ENCODE measurements around the gene ZC3H12C.
"Not testable (repeated sequence)": the region's sequence is repeated elsewhere in the genome, so short reads cannot be mapped to it uniquely, and the experiment has no call there.

The ZC3H12C gene

GRCh38 chr11:110185121-110185591 lies 92.0 kb downstream of the ZC3H12C start:
- DNase-seq (ENCODE audit: low spot score): no peak

DNA sequence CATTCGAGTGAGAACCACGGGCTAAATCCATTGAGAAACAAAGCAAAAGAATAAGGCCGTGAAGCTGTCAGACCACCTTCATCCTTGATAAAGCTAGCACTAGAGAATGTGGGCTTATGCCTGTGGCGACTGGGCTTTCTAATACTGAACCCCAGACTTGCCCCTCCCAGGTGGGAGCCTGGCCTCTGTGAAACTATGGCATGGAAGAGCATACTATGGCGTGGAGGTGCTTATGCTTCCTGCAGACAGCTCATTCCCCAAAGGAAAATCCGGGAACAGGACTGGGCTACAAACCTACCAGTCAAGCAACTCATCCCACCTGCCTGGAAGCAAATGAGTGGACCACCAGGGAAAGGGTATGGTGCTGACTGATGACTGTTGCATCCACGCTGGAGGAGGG lies 92.4 kb downstream of the ZC3H12C start:
- DNase-seq (ENCODE audit: low spot score): no peak

DNA sequence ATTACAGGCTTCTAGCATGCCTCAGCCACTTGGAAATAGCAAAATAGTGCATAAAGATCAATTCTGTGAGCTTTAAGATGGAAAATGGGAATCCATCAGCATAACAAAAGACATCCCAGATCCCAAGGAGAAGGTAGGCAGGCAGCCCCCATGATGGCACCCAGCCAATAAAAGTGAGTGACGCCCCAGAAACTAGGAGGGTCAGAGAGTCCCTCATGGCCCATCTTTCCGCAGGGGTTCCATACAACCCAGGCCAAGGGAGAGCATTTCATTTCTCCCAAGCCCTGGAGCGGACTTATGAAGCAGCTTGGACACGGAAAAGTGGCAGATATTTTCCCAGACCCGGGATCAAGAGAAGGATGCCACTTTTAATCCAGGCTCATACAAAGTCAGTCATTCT lies 93.3 kb downstream of the ZC3H12C start:
- DNase-seq (ENCODE audit: low spot score): no peak

GRCh38 chr11:110186867-110187266 lies 93.7 kb downstream of the ZC3H12C start:
- no peak for DNase-seq (ENCODE audit: low spot score)

GRCh38 chr11:110187731-110188130 lies 94.5 kb downstream of the ZC3H12C start:
- no peak for DNase-seq (ENCODE audit: low spot score)

DNA sequence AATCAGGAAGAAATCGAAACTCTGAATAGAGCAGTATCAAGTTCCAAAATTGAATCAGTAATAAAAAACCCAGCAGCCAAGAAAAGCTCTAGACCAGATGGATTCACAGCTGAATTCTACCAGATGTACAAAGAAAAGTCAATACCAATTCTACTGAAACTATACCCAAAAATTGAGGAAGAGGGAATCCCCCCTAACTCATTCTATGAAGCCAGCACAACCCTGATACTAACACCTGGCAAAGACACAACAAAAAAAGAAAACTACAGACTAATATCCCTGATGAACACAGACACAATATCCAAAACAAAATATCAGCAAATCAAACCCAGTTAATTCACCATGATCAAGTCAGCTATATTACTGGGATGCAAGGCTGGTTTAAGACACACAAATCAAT lies 97.7 kb downstream of the ZC3H12C start:
- DNase-seq (ENCODE audit: low spot score): no peak

GRCh38 chr11:110192604-110193282 lies 99.6 kb downstream of the ZC3H12C start:
- DNase-seq (ENCODE audit: low spot score): not testable (repeated sequence)

DNA sequence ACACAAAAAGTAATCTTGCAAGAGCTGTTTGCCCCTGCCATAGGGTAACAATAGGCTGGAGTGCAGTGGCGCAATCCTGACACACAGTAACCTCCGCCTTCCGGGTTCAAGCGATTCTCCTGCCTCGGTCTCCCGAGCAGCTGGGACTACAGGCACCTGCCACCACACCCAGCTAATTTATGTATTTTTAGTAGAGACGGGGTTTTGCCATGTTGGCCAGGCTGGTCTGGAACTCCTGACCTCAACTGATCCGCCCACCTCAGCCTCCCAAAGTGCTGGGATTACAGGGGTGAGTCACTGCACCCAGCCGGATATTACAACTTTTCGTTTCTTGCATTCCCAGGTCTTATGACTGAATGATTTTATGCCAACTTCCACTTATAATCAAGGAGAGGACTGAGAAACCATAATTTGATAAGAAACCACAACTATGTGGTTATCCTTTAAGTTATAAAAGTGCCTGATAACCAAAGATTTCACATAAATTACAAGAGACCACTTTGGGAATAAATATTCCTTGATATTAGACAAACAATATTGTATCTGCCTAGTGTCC lies 101.1 kb downstream of the ZC3H12C start:
- peak; percentile 82 for DNase-seq (ENCODE audit: low spot score)

GRCh38 chr11:110196241-110196754 lies 103.1 kb downstream of the ZC3H12C start:
- peak; percentile 28 for DNase-seq (ENCODE audit: low spot score)

DNA sequence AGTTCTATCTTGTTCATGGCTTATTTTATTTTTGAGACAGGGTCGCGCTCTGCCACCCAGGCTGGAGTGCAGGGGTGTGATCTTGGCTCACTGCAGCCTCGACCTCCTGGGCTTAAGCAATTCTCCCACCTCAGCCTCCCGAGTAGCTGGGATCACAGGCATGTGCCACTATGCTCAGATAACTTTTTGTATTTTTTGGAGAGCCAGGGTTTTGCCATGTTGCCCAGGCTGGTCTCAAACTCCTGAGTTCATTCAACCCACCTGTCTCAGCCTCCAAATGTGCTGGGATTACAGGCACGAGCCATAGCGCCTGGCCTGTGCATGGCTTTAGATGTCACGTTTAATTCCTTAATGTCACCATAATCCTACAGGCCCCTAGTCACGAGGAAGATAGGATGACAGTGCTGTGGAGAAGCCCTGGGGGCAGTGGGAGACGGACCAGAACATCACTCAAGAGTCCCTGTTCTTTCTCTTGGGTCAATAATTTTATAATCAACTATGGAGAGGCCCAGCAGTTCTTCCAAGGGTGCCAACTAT lies 103.8 kb downstream of the ZC3H12C start:
- DNase-seq (ENCODE audit: low spot score): no peak

GRCh38 chr11:110198031-110198729 lies 105.0 kb downstream of the ZC3H12C start:
- DNase-seq (ENCODE audit: low spot score): no peak

DNA sequence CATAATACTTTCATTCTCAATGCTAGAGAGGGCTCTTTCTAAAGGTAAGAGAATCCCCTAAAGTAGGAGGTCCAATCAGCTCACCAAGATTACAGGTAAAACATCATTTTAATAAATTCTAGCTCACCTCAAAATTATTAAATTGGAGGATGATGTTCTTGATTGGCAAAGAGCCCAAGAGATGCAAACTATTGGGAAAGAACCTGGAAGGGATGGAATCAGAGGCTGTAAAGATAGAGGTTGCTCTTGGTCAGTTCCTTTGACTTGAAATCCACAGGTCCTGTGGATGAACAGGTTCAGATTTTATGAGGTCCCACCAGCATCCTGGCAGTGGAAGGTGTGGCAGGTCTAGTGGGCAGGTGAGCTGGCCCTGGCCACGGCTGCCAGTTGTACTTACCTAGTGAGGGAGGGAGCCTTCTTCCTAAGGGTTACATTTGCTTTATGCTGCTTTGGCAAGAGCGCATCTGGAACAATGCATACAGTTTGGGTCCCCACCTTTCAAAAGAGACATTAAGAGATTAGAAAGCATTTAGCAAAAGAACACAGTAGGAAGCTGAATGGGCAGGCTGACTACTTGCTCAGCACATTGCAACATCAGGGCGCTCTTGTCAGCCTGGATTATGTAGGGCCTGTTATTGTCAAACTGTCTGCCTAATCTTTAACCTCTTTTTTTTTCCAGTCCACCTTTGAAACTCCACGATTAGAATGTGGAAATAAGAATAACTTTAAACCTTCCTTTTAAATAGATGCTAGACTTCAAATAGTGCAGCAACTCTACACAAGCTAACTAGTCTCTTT lies 106.2 kb downstream of the ZC3H12C start:
- DNase-seq (ENCODE audit: low spot score): no peak

DNA sequence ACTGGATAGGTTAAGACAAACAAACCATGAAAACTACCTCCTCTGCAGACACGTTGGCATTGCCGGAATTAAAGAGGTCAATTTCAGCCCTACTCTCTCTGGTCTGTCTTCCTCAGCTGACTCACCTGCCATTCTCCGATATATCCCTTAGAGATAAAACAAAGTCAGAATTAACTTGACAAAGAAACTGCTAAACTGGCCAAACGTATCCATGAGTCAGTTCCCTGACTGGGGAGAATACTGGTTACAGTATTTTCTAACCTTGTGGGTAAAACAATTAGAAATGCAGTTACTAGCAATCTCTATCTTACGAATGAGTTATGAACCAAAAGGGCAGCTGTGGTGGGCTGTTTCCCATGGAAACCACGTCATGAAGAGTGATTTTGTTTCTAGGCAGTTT lies 107.0 kb downstream of the ZC3H12C start:
- no peak for DNase-seq (ENCODE audit: low spot score)

DNA sequence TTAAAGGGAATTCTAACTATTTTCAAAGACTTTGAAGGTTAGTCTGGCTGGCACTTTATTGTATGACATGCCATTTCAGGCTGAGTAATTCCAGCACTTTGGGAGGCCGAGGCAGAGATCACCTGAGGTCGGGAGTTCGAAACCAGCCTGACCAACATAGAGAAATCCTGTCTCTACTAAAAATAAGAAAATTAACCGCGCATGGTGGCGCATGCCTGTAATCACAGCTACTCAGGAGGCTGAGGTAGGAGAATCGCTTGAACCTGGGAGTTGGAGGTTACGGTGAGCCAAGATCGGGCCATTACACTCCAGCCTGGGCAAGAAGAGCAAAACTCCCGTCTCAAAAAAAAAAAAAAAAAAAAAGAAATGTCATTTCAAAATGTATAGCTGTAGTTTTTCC lies 107.6 kb downstream of the ZC3H12C start:
- DNase-seq (ENCODE audit: low spot score): no peak

DNA sequence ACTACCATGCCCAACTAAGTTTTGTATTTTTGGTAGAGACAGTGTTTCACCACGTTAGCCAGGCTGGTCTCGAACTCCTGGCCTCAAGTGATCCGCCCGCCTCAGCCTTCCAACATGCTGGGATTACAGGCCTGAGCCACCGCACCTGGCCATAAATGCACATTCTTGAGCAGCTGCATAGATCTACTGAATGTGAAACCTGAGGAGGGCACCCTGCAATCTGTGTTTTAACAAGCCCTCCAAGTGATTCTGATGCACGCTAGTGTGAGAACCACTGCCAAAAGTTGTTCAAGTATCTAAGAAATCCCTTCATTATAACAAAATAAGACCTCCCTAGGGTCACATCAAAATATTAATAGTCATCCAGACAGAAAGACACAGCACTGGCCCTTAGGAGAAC lies 113.9 kb downstream of the ZC3H12C start:
- no peak for DNase-seq (ENCODE audit: low spot score)

- not testable (repeated sequence) for DNase-seq (ENCODE audit: low spot score)
These were observed 115.6 kb downstream of the ZC3H12C start for GRCh38 chr11:110208678-110209312.

- DNase-seq (ENCODE audit: low spot score): not testable (repeated sequence)
These were observed 116.1 kb downstream of the ZC3H12C start for GRCh38 chr11:110209313-110209694.

DNA sequence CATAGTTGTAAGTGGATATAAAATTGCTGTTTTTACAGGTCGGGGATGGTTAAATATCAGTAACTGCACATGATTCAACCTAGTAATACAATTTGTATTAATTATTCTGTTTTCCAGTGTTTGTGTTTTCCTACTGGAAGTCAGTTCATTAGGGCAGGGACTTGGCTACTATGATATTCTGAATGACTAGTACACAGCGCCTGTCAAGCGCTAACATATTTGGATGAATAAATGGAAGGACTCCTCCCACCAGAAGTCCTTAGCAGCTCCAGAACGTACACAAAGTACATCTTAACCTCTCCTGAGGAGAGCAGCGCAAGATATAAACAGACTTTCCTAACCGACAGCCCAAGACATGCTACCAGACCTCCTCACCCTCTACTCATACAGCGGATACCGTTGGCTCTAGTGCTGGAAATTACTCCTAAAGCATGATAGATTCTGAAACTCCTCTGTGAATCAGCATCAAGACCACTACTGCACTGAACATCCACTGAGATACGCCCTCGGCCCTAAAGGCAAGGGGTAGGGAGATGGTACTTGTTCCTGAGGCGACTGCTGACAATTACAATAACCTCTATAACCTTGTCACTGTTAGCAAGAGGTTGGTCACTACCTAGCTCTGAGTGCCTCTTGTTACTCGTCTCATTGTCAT lies 124.2 kb downstream of the ZC3H12C start:
- DNase-seq (ENCODE audit: low spot score): no peak

- DNase-seq (ENCODE audit: low spot score): no peak
These were observed 124.7 kb downstream of the ZC3H12C start for GRCh38 chr11:110217936-110218335.

DNA sequence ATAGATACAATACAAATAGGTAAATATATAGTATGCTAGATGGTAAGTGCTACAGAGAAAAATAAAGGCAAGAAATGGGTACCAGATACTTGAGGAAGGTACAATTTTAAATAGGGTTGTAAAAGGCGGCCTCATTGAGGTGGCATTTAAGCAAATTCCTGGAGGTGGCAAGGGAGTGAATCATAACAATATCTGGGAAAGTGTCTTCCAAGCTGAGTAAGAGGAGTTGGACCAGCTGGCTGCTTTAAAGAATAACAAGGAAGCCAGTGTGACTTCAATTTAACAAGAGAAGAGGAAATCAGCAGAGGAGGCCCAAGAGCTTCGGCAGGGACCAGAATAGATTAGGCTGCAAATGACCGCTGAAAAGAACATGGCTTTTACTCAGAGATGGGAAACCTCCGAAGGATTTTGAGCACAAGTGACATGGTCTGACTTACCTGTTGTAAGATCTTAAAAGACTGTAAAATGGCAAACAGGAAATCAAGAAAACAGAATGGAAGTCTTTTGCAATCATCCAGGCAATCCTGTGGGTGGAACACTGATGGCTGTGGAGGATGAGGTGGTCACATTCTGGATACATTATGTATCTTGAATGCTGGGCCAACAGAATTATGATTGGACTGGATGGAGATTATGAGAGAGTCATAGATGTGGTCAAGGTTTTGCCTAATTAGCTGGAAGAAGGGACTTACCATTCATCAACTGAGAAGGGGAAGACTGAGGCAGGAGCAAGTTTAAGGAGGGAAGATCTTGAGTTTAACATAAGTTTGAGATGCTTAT lies 126.0 kb downstream of the ZC3H12C start:
- no peak for DNase-seq (ENCODE audit: low spot score)

Measured in COLO829 (cell line).